GM03348 (cell line): Measurements from ENCODE around the gene CLEC17A.

ENCODE experiments used
- DNase-seq: peaks from one replicate; pipeline ENCODE4 v3.0.0; 2012; ENCODE audit warnings: low spot score

Gene CLEC17A

GRCh38 chr19:14654786-14655560 lies 72.1 kb downstream of the CLEC17A start:
- DNase-seq: no peak

DNA sequence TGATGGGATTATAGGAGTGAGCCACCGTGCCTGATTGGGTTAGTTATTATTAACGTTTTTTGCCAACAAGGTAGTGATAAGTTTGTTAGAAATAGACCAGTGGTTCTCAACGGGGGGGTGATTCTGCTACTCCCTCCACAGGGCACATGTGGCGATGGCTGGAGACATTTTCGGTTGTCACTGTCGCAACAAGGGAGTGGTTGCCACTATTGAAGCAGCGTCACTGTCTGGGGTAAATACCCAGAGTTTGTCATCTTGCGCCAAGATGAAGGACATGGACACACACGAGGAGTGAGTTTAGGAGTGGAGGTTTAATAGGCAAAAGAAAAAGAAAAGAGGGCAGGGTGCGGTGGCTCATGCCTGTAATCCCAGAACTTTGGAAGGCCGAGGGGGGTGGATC lies 72.8 kb downstream of the CLEC17A start:
- DNase-seq: no peak

DNA sequence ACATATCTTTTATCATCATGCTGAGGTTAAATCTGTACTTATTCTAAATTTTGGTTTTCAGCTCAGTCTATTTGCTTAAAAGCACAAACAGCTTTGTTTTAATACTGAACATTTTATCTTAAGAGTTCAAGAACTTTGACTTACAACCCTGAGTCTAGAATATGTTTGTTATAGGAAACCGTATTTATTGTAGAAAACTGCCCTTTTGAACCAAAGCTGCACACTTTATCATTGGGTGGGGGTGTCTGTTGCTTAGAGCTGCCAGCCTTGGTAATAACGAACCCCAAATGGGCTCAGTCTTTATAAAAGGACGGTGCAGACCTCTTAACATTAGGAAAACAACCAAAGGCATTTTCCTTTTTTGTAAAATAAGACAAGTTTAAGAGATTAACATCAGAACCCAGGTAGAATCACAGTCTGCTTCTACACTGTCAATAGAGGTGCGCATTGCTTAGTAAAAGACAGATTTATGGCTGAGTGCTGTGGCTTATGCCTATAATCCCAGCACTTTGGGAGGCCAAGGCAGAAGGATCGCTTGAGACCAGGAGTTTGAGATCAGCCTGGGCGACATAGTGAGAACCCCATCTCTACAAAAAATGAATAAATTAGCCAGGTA lies 77.1 kb downstream of the CLEC17A start:
- no peak for DNase-seq

GRCh38 chr19:14661372-14661924 lies 78.6 kb downstream of the CLEC17A start:
- DNase-seq: no peak
